BE2C (cell line): ENCODE data around the gene LBP.
"Not testable (repeated sequence)": the region's sequence is repeated elsewhere in the genome, so short reads cannot be mapped to it uniquely, and the experiment has no call there.

Experiments used
- DNase-seq: peaks from one replicate; pipeline ENCODE4 v3.0.0-alpha.2; 2020
- H3K27me3 ChIP-seq: fragments of 250-450 bp; sonication (Bioruptor Pico); 2 replicates; pipeline ENCODE4 v1.5.1; 2020; ENCODE audit warnings: mild to moderate bottlenecking
- H3K36me3 ChIP-seq: fragments of 250-450 bp; sonication (Bioruptor Pico); 2 replicates; pipeline ENCODE4 v1.5.1; 2020; ENCODE audit warnings: mild to moderate bottlenecking
- H3K4me1 ChIP-seq: fragments of 250-450 bp; sonication (Bioruptor Pico); 2 replicates; pipeline ENCODE4 v1.5.1; 2020
- H3K4me3 ChIP-seq: 2 replicates; pipeline ENCODE4 v1.5.1; 2011; ENCODE audit warnings: low read depth, low read length
- H3K9me3 ChIP-seq: fragments of 250-450 bp; sonication (Bioruptor Pico); 2 replicates; pipeline ENCODE4 v1.5.1; 2020
- TF ChIP-seq, protein P1 (sequence below): IDR thresholded peaks from 2 replicates; pipeline ENCODE4 v1.5.1; 2012; ENCODE audit warnings: mild to moderate bottlenecking, low read depth, low read length

The LBP gene

DNA sequence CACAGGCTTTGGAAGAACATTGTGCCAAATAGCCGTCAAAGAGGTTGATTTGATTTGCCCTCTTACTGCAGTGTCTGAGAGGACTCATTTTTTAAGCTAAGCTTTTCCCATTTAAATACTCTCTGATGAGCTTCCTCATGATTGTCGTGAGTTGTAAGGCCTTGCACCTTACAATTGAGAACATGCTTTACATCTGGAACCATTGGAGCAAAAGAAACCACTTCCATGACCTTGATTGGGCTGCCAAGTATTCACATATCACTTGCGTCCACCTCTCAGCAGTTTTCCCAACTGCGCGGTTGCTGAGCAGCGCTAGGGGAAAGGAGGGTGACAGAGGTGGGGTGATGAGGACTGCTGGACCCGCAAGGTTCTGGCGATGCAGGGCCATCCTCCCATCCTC, 12.3 kb upstream of the LBP start:
- DNase-seq = no peak
- Histone ChIP-seq H3K27me3 (no peaks in the 10 kb centered on the region), H3K36me3 (no peaks in the 10 kb centered on the region), H3K9me3 (no peaks in the 10 kb centered on the region), H3K4me1 (no peaks in the 10 kb centered on the region), H3K4me3 (no peak overlapping the region)
- TF ChIP-seq, protein P1, sequence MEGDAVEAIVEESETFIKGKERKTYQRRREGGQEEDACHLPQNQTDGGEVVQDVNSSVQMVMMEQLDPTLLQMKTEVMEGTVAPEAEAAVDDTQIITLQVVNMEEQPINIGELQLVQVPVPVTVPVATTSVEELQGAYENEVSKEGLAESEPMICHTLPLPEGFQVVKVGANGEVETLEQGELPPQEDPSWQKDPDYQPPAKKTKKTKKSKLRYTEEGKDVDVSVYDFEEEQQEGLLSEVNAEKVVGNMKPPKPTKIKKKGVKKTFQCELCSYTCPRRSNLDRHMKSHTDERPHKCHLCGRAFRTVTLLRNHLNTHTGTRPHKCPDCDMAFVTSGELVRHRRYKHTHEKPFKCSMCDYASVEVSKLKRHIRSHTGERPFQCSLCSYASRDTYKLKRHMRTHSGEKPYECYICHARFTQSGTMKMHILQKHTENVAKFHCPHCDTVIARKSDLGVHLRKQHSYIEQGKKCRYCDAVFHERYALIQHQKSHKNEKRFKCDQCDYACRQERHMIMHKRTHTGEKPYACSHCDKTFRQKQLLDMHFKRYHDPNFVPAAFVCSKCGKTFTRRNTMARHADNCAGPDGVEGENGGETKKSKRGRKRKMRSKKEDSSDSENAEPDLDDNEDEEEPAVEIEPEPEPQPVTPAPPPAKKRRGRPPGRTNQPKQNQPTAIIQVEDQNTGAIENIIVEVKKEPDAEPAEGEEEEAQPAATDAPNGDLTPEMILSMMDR = no peak

DNA sequence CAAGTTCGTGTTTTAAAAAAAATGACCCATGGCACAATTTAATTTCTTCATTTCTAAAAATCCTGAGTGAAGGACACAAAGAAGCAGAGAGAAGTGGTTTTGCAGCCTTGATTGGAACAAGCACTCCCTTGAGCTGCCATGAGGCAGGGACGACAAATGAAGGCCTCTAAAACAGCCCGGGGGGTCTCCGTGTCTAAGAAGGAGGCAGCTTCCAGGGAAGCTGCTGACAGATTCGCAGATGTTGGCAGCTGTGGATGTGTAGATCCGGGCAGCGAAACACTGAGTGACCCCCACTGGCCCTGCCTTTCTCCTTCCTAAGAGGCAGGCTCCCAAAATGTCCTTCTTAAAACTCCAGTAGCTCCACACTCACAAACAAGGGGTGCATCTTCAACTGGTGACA, 9.6 kb upstream of the LBP start:
- TF ChIP-seq, protein P1 = no peak
- Histone ChIP-seq H3K4me1 (no peaks in the 10 kb centered on the region), H3K9me3 (no peaks in the 10 kb centered on the region), H3K27me3 (no peaks in the 10 kb centered on the region), H3K4me3 (no peak overlapping the region), H3K36me3 (no peaks in the 10 kb centered on the region)
- DNase-seq = no peak

DNA sequence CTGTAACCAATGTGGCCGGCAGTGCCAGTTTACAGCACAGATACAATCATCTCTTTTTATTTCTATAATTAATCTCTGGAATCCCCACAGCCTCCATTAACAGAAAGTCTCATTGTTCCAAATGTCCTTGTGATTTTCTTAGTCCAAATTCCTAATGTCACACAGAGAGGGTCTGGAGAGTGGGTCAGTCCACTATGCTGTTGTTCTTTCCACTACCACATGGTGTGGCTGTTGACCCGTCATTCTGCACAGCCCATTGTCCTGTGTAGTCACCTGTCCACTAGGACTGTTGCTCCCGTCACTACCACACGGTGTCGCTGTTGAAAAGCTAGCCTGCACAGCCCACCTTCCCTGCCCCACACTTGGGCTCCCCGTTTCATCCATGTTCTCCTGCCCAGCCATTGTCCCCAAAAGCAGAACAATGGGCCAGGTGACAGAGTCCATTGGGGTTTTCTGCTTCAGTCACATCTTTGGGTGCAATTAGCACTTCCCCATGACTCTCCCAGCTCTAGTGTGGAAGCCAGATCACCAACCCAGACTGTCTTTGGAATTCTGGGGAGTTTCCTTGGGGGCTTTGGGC, 8.6 kb upstream of the LBP start:
- TF ChIP-seq, protein P1 = peak; percentile 94
- DNase-seq = peak; percentile 75

DNA sequence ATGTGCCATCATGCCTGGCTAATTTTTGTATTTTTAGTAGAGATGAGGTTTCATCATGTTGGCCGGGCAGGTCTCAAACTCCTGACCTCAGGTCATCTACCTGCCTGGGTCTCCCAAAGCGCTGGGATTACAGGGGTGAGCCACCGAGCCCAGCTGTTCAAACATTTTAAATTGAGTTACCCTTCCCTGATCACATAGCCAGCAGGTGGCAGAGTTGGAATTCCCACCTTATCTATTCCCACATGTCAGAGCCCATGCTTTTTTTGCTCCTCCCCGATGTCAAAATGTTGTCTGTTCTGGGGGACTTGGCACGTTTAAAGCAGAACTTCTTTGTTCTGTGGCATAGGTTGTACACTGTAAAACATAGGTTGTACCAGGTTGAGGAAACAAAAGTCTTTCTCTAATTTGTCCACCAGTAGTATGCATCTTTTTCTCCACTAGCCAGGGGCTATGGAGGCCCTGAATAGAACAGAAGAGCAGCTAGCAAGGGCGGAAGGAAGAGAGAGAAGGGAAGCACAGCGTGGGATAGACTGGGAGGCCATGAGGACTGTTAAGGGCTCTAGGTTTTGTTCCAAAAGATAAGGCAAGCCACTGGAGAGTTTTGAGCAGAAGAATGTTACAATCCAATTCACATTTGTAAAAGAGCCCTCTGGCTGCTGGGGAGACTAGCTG, 7.3 kb upstream of the LBP start:
- no peaks in the 10 kb centered on the region for H3K27me3 ChIP-seq
- H3K4me1 ChIP-seq = no peaks in the 10 kb centered on the region
- DNase-seq = no peak
- no peaks in the 10 kb centered on the region for H3K36me3 ChIP-seq
- H3K4me3 ChIP-seq = no peak overlapping the region
- TF ChIP-seq, protein P1 = peak; percentile 28; the same call in 1 of the 2 replicates
- no peaks in the 10 kb centered on the region for H3K9me3 ChIP-seq

More for the DNA sequence above, 8.6 kb upstream of the LBP start:
- Histone ChIP-seq H3K27me3 (no peaks in the 10 kb centered on the region), H3K4me1 (no peaks in the 10 kb centered on the region), H3K9me3 (no peaks in the 10 kb centered on the region), H3K4me3 (no peak overlapping the region), H3K36me3 (no peaks in the 10 kb centered on the region)

DNA sequence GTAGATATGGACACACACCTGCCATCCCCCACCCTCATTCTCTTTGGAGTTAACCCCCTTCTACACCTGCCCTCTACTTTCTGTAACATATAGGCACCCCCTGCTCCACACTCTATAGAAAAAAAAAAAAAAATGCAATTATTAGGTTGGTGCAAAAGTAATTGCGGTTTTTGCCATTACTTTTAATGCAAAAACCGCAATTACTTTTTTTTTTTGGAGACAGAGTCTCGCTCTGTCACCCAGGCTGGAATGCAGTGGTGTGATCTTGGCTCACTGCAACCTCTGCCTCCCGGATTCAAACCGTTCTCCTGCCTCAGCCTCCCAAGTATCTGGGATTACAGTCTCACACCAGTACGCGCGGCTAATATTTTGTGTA, 6.8 kb upstream of the LBP start:
- not testable (repeated sequence) for H3K4me3 ChIP-seq, H3K27me3 ChIP-seq, H3K4me1 ChIP-seq, DNase-seq, H3K9me3 ChIP-seq, H3K36me3 ChIP-seq

DNA sequence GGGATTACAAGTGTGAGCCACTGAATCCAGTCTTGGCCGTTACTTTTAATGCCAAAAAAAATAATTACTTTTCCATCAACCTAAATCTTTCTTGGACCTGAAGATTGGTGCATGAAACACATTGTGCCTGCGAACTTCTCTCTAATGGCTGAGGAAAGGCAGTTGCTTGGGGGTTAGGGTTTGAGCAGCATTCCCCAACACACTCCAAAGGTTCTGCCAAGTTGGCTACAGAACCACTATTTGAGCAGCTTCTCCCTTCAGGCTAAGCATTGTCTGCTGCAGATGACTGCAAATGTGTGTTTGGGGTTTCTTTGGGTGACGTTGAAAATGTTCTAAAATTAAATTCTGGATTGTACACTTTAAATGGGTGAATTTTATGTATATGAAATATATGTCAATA, 6.3 kb upstream of the LBP start:
- H3K9me3 ChIP-seq = no peaks in the 10 kb centered on the region
- no peak for DNase-seq
- H3K4me1 ChIP-seq = no peaks in the 10 kb centered on the region
- TF ChIP-seq, protein P1 = no peak
- H3K4me3 ChIP-seq = no peak overlapping the region
- no peaks in the 10 kb centered on the region for H3K27me3 ChIP-seq
- H3K36me3 ChIP-seq = no peaks in the 10 kb centered on the region
